Iris pigment epithelial cell (primary cell): Measurements from ENCODE around the gene TSBP1.
"Not testable (repeated sequence)": the region's sequence is repeated elsewhere in the genome, so short reads cannot be mapped to it uniquely, and the experiment has no call there.

Experiments
- DNase-seq: peaks from one replicate; pipeline ENCODE4 v3.0.0-alpha.2; 2011; ENCODE audit warnings: low read depth

TSBP1 gene

DNA sequence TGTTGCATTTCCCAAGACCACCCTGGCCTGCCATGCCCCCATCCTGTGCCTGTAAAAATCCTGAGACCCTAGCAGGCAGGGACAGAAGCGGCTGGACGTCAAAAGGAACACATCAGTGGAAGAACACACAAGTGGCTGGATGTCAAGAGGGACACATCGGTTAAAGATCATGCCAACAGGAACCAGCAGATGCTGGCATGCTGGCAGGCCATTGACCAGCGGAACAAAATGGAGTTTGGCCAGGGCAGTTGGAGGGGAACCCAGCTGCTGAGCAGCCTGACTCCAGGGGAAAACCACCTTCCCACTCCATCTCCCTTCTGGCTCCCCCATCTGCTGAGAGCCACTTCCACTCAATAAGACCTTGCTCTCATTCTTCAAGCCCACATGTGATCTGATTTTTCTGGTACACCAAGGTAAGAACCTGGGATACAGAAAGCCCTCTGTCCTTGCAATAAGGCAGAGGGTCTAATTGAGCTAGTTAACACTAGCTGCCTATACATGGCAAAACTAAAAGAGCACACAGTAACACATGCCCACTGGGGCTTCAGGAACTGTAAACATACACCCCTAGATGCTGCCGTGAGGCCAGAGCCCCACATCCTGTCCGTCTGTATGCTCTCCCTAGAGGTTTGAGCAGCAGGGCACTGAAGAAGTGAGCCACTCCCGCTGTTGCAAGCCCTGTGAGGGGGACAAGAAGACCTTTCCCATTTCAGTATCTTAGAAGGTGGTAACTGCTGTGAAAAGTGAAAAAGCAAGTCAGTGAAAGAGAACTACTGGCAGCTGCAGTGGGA is 4.2 kb upstream of the TSBP1 start:
- no peak for DNase-seq

DNA sequence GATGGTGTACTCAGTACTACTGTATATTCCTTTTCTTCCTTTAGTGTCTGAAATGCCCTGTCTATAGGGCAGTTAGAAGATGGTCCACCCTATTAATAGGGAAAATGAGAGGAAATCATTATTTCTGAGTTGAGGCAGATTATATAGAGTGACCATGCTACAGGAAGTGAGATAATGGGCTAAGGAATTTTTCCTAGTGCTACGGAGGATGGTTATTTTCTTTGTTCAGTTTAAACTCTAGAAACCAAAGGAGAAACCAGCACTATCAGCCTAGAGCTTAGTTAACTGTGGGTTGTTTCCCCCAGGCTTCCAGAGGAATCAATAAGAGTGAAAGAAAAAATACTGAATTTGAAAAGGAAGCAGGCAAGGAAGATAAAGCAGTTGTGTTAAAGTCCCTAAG is 474 bp downstream of the TSBP1 start:
- DNase-seq: peak; percentile 28

DNA sequence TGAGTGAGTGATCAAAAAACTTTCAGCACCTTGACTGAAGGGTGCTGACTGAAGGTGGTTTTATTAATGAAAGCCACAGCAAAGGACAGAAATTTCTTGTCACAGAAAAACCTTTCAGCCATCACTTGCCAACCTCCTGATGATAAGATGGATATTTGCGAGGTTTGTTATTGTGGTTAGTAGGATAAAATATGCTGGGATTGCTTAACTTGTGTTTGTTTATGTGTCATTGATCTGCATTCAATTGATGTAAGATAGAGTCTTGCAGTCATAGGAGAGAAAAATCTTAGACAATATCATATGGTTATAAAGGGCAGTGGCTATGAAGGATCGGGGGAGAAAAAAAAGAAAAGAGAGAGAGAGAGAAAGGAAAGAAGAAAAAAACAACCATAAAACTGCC is 1.2 kb downstream of the TSBP1 start:
- DNase-seq: peak; percentile 65

GRCh38 chr6:32369660-32370059 is 2.0 kb downstream of the TSBP1 start:
- DNase-seq: peak; percentile 90

- DNase-seq: no peak
Measured at GRCh38 chr6:32367644-32368043, 4.1 kb downstream of the TSBP1 start.

GRCh38 chr6:32359225-32359624 is 12.5 kb downstream of the TSBP1 start:
- DNase-seq: not testable (repeated sequence)

DNA sequence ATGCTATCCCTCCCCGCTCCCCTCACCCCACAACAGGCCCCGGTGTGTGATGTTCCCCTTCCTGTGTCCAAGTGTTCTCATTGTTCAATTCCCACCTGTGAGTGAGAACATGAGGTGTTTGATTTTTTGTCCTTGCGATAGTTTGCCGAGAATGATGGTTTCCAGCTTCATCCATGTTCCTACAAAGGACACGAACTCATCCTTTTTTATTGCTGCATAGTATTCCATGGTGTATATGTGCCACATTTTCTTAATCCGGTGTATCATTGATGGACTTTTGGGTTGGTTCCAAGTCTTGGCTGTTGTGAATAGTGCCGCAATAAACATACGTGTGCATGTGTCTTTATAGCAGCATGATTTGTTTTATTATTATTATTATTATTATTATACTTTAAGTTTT is 13.2 kb downstream of the TSBP1 start:
- not testable (repeated sequence) for DNase-seq

GRCh38 chr6:32355018-32355417 is 16.7 kb downstream of the TSBP1 start:
- DNase-seq: no peak

DNA sequence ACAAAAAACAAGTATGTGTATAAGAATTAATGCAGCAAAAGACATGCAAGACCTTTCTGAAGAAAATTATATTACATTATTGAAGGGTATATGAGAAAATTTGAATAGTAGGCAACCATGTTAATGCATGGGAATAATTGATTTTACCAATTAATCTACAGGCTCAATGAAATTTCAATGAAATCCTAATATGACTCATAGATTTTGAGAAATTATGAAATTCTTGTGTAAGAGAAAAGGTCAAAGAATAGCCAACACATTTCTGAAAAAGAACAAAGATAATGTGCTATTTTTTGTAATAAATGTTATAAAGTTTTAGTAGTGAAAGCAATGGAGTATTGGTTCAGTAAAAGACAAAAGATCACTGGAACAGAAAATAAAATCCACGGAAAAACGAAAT is 18.4 kb downstream of the TSBP1 start:
- no peak for DNase-seq

DNA sequence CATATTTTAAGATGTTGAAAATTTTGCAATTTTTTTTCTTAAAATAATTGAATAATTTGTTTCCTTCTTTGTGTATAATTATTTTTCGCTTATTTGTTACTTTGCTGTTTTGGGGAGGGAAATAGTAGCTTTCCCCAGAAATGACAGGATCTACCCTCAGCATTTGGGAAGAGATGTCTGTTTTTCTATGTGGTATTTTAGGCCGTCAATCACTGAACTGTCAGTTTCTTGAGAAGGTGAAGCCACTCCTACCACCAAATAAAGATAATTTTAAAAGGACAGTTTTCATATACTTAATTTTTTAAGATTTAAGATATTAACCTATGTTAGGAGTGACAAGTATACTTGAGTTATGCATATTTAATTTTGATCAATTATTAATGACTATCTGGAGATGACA is 31.5 kb downstream of the TSBP1 start:
- DNase-seq: no peak

GRCh38 chr6:32337186-32337805 is 34.4 kb downstream of the TSBP1 start:
- DNase-seq: no peak

DNA sequence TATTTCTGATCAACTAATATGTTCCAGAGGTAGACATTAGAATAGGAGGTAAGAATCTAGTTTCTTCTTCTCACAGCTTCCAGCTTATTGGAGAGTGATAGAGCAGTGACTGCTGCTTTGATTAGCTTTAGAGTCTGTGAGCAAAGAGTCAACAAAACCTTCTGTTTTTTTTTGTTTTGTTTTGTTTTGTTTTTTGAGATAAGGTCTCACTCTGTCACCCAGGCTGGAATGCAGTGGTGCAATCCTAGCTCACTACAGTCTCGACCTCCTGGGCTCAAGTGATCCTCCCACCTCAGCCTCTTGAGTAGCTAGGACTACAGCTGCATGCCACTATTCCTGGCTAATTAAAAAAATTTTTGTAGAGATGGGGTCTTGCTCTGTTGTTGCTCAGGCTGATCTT is 39.3 kb downstream of the TSBP1 start:
- no peak for DNase-seq

- no peak for DNase-seq
Measured at GRCh38 chr6:32329141-32329540, 42.6 kb downstream of the TSBP1 start.

GRCh38 chr6:32327103-32327502 is 44.6 kb downstream of the TSBP1 start:
- DNase-seq: no peak

DNA sequence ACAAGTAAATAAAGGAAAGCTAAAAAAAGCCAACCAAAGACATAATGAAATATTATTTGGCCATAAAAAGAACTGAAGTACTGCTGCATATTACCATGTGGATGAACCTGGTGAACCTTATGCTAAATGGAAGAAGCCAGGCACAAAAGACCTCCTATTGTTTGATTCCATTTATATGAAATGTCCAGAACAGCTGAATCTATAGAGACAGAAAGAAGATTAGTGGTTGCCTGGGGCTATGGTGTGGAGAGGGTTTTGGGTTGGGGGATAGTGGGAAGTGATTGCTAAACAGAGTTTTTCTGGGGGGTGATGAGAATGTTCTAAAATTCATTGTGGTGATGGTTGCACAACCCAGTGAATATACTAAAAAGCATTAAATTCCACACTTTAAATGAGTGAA is 53.2 kb downstream of the TSBP1 start:
- DNase-seq: no peak

- no peak for DNase-seq
Measured at GRCh38 chr6:32317541-32317940, 54.2 kb downstream of the TSBP1 start.

GRCh38 chr6:32313964-32314363 is 57.7 kb downstream of the TSBP1 start:
- DNase-seq: no peak

DNA sequence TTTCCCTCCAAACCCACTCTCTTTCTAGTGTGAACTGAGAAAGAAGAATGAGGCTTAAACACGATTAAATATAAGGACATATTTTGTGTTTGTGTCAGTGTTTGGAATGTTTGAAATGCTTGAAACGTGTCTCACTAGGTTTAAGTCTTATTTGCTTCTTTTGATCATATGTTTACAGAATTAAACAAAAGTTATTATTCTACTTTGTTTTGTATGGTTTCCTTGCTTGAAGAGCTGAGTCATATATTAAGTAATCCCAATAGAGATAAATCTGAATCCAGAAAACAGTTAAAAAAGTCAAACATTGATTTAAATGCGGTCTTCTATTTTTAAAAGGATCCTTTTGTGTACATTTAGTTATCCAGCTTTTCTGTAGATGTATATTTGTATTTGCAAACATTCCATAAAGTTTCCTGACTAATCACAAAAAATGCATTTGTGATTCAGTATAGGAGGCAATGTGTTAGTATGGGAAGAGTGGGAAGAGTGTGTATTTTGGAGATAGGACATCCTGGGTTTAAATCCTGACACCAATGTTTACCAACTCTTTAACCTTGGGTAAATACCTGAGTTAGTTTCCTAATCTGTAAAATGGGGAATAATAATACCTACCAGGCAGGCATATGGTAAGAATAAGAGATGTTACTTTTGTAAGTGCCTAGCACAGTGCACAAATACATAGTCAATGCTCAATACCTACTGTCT is 72.9 kb downstream of the TSBP1 start:
- DNase-seq: peak; percentile 47

DNA sequence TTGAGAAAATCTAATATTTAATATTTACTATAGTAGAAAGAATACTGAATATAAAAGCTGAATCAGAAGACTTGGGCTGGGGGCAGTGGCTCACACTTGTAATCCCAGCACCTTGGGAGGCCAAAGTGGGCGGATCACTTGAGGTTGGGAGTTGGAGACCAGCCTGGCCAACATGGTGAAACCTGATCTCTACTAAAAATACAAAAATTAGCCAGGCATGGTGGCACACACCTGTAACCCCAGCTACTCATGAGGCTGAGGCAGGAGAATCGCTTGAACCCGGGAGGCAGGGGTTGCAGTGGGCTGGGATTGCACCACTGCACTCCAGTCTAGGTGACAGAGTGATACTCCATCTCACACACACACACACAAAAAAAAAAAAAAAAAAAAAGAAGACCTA is 76.7 kb downstream of the TSBP1 start:
- DNase-seq: not testable (repeated sequence)

DNA sequence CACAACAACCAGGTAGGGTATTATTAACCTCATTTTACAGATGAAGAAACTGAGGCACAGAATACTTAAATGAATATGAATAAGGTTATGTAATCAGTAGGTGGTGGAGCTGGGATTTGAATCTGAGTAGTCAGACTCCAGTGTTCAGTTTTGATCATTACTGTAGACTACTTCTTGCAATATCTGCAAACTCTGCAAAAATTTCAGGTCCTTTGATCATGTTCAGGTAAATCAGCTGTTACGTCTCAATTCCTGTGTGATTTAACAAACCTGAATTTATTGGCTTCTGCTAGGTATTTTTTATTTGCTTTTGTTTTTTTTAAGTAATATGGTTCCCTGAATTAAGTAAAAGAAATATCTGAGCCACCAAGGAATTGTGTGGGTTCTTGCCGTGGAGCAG is 77.1 kb downstream of the TSBP1 start:
- no peak for DNase-seq

- DNase-seq: no peak
Measured at GRCh38 chr6:32293695-32294094, 78.0 kb downstream of the TSBP1 start.

DNA sequence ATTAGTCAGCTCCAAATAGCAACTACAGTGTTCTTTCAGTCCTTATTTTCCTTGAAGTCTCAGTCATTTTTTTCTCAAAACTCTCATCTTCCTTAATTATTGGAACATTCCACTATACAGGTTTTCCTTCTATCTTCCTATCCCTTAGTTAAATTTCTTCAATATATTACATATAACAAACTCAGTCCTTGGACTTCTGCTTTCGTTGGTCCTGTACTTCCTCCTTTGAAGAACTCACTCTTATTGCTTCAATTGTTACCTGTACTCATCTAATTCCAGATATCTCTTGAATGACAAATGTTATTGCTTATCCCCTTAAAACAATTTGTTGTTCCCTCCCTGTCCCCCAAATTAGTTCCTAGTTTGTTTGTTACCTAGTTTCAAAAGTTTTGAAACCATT is 80.2 kb downstream of the TSBP1 start:
- DNase-seq: no peak

- DNase-seq: no peak
Measured at GRCh38 chr6:32290886-32291450, 80.7 kb downstream of the TSBP1 start.
